AG09309 (cell line): ENCODE measurements around the gene CNOT6L.

Experiments
- DNase-seq: peaks from one replicate; pipeline ENCODE4 v3.0.0-alpha.2; 2010; ENCODE audit warnings: low read depth
- H3K4me3 ChIP-seq: 2 replicates; pipeline ENCODE4 v1.5.1; 2011; ENCODE audit warnings: mild to moderate bottlenecking, low read depth, low read length, moderate library complexity; ENCODE audit not compliant: control insufficient read depth
- TF ChIP-seq, protein P1 (sequence below): IDR thresholded peaks from 2 replicates; pipeline ENCODE4 v1.5.1; 2011; ENCODE audit warnings: mild to moderate bottlenecking, low read depth, low read length, inconsistent platforms; ENCODE audit not compliant: insufficient read depth, control insufficient read depth; ENCODE audit errors: missing control alignments

Gene CNOT6L

DNA sequence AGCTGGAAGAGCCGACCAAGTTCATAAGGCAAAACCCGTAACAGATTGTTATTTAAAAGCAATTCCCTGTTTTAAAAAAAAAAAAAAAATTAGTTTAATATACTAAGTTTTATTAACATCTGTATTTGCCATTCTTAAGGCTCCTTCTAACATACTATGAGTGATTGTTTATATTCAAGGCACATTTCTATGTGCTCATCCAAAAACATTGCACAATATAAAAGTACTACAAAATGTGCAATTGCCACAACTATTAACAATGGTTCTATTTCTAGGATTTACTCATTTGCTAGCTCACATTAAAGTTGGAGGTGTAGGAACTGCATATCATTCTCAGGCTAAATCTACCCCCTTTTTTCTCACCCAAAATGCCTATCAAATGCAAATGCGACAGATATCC lies 46.1 kb downstream of the CNOT6L start:
- H3K4me3 ChIP-seq, result no peak overlapping the region
- TF ChIP-seq, protein P1, sequence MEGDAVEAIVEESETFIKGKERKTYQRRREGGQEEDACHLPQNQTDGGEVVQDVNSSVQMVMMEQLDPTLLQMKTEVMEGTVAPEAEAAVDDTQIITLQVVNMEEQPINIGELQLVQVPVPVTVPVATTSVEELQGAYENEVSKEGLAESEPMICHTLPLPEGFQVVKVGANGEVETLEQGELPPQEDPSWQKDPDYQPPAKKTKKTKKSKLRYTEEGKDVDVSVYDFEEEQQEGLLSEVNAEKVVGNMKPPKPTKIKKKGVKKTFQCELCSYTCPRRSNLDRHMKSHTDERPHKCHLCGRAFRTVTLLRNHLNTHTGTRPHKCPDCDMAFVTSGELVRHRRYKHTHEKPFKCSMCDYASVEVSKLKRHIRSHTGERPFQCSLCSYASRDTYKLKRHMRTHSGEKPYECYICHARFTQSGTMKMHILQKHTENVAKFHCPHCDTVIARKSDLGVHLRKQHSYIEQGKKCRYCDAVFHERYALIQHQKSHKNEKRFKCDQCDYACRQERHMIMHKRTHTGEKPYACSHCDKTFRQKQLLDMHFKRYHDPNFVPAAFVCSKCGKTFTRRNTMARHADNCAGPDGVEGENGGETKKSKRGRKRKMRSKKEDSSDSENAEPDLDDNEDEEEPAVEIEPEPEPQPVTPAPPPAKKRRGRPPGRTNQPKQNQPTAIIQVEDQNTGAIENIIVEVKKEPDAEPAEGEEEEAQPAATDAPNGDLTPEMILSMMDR, result no peak
- no peak for DNase-seq

DNA sequence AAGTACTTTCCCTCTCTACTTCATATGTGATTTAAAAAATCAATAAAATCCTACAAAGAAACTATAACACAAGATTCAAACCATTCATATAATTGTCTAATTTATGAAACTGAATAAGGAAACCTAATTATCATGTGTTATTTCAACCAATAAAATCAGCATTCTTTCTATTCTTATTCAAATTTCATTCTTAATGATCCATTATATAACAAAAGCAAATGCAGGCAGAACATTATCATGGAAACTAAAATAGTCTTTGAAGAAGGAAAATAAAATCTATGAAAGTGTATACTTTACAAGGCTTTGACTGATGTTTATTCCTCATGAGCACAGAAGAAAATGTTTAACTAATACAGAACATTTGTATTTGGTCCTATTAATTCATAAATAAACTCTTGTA lies 47.6 kb downstream of the CNOT6L start:
- DNase-seq, result no peak
- H3K4me3 ChIP-seq, result no peak overlapping the region
- TF ChIP-seq, protein P1, result no peak

DNA sequence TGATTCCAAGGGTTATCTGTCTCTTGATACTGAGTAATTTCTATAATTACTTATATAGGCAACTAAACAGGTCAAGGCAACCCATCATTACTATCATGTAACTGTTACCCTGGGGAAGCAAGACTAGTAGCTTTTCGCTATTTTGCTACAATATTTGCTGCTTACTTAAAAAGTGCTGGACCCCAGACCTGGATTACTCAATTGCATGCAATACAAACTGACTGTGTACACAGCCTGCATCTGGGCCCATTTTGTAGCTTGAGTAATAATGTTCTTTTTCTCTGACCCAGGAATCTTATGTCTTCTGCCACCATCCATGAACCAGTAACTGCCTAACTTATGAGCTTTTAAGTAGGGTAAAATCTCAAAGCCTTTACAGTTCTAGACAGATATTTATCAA lies 53.4 kb downstream of the CNOT6L start:
- DNase-seq, result no peak
- no peak overlapping the region for H3K4me3 ChIP-seq
- TF ChIP-seq, protein P1, result no peak

DNA sequence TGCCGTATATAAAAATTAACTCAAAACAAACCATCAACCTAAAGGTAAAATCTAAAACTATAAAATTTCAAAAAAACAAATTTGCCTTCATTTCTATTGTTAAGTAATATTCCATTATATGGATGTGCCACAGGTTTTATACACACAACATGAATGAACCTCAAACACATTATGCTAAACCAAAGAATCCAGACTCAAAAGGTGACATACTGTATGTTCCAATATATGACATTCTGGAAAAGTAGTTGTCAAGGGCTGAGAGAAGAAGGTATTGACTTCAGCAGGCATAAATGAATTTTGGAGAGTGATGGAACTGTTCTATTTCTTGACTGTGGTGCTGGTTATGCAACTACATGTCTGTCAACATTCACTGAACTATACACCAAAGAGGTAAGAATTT lies 56.6 kb downstream of the CNOT6L start:
- TF ChIP-seq, protein P1, result no peak
- no peak for DNase-seq

DNA sequence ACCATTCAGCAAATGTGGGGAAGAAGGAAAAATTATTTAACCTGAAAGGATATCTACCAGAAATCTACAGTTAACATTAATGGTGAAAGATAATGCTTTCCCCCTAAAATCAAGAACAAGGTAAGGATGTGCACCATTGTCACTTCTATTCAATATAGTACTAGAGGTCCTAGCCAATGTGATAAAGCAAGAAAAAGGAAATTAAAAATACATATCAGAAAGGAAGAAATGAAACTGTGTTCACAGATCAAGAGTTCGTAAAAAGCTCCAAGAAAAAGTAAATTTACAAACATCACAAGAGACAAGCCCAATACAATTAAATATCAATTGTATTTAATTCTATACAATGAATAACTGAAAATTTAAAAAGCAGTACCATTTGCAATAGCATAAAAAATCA lies 57.6 kb downstream of the CNOT6L start:
- no peak overlapping the region for H3K4me3 ChIP-seq
- TF ChIP-seq, protein P1, result no peak
- no peak for DNase-seq

More for the DNA sequence above, 56.6 kb downstream of the CNOT6L start:
- no peak overlapping the region for H3K4me3 ChIP-seq

DNA sequence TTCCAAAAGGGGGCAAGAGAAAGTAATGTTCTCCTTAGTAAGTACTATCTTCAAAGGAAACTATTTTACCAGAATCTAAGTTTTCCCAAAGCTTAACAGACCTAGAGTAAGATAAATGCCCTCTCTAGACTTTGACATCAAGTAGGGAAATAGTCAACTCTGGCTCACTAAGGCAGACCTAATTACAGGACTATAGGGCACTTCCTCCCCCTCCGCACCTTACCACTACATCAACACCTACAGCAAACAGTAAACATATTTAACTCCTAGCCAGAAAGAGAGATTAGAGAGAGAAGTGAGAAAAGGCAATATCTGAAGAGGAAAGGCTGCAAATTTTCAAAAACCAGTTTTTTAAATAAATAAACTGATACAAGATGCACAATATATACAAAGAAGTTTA lies 60.4 kb downstream of the CNOT6L start:
- TF ChIP-seq, protein P1, result no peak
- DNase-seq, result no peak
- no peak overlapping the region for H3K4me3 ChIP-seq

DNA sequence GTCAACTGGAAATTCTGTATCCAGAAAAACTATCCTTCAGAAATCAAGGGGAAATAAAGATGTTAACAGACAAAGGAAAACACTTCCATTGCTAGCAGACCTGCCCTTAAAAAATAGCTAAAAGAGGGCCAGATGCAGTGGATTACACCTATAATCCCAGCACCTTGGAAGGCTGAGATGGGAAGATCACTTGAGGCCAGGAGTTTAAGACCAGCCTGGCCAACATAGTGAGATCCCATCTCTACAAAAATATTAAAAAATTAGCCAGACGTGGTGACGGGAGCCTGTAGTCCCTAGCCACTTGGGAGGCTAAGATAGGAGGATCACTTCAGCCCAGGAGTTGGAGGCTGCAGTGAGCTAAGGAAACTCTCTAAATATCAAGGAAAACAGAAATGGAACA lies 67.4 kb downstream of the CNOT6L start:
- TF ChIP-seq, protein P1, result no peak
- no peak overlapping the region for H3K4me3 ChIP-seq
- no peak for DNase-seq
